K562 (cell line): ENCODE measurements around the gene TP53BP1. TPM values are rescaled to one million over a fixed set of nuclear protein-coding genes. Genes with fewer than 3 reads are reported as not detected.

ENCODE experiments used
- ADNP ChIP-seq: fragments of 200-800 bp; sonication (Bioruptor generic); IDR thresholded peaks from 2 replicates; pipeline ENCODE4 v1.6.1; 2016; ENCODE audit warnings: missing genetic modification characterization, missing compliant biosample characterization
- ATF6 ChIP-seq: sonication (generic); formaldehyde crosslinking; IDR thresholded peaks from 2 replicates; pipeline ENCODE4 v1.4.0; 2020; ENCODE audit warnings: mild to moderate bottlenecking, missing genetic modification reagents
- CBFA2T3 ChIP-seq: fragments of 450-650 bp; IDR thresholded peaks from 2 replicates; pipeline ENCODE4 v1.6.1; 2017
- ELF2 ChIP-seq: fragments of 250-450 bp; sonication (Bioruptor Pico); IDR thresholded peaks from 2 replicates; pipeline ENCODE4 v1.5.0; 2021; ENCODE audit warnings: mild to moderate bottlenecking
- HMG20A ChIP-seq: fragments of 450-650 bp; formaldehyde crosslinking; conservative IDR thresholded peaks from 2 replicates; pipeline ENCODE4 v1.4.0; 2020; ENCODE audit warnings: mild to moderate bottlenecking, mixed read lengths
- MTA3 ChIP-seq: fragments of 450-650 bp; formaldehyde crosslinking; IDR thresholded peaks from 2 replicates; pipeline ENCODE4 v1.6.1; 2017; ENCODE audit warnings: mild to moderate bottlenecking, borderline replicate concordance
- NR2C1 ChIP-seq, 2 experiments: fragments of 450-650 bp; IDR thresholded peaks; 2 replicates each; pipeline ENCODE4 v1.6.1; 2017; ENCODE audit warnings: mild to moderate bottlenecking in 2 of 2, antibody characterized with exemption in 1 of 2, inconsistent platforms in 1 of 2, missing compliant biosample characterization in 1 of 2, missing genetic modification characterization in 1 of 2
- PTBP1 ChIP-seq: fragments of 200-400 bp; formaldehyde crosslinking; IDR thresholded peaks from 2 replicates; pipeline ENCODE4 v1.6.1; 2017; ENCODE audit warnings: low read depth, low read length
- RUNX1 ChIP-seq: sonication (generic); IDR thresholded peaks from 2 replicates; pipeline ENCODE4 v1.6.1; 2016; ENCODE audit warnings: antibody characterized with exemption, low read depth
- SMAD4 ChIP-seq: fragments of 250-450 bp; sonication (Bioruptor Pico); conservative IDR thresholded peaks from 2 replicates; pipeline ENCODE4 v1.8.0; 2021; ENCODE audit warnings: inconsistent platforms, mild to moderate bottlenecking, moderate library complexity
- TAF15 ChIP-seq: fragments of 200-400 bp; formaldehyde crosslinking; IDR thresholded peaks from 2 replicates; pipeline ENCODE4 v1.6.1; 2017; ENCODE audit warnings: mild to moderate bottlenecking, low read depth, low read length, moderate library complexity
- TEAD4 ChIP-seq, 2 experiments: sonication (generic) in 1 of 2; formaldehyde crosslinking in 1 of 2; IDR thresholded peaks; 2 replicates each; pipeline versions ENCODE4 v1.6.1 to v1.8.0; 2012 to 2022; ENCODE audit warnings: borderline replicate concordance in 1 of 2, inconsistent platforms in 1 of 2, low read length in 1 of 2, mild to moderate bottlenecking in 1 of 2, missing genetic modification reagents in 1 of 2
- ZBED1 ChIP-seq: IDR thresholded peaks from 2 replicates; pipeline ENCODE4 v1.6.1; 2014
- ZNF3 ChIP-seq: fragments of 250-450 bp; sonication (Bioruptor Pico); IDR thresholded peaks from 2 replicates; pipeline ENCODE4 v1.5.0; 2021; ENCODE audit warnings: mild to moderate bottlenecking, moderate library complexity
- ZNF584 ChIP-seq: fragments of 200-800 bp; sonication (Bioruptor generic); IDR thresholded peaks from 2 replicates; pipeline ENCODE4 v1.6.1; 2016; ENCODE audit warnings: low read depth, mild to moderate bottlenecking, missing genetic modification characterization, missing compliant biosample characterization
- ZNF655 ChIP-seq: fragments of 250-450 bp; sonication (Bioruptor Pico); IDR thresholded peaks from 2 replicates; pipeline ENCODE4 v1.5.0; 2021
- ZNF668 ChIP-seq: fragments of 250-450 bp; sonication (Bioruptor Pico); IDR thresholded peaks from 2 replicates; pipeline ENCODE4 v1.8.0; 2022; ENCODE audit warnings: mild to moderate bottlenecking, inconsistent platforms
- ZNF717 ChIP-seq: fragments of 250-450 bp; sonication (Bioruptor Pico); IDR thresholded peaks from 2 replicates; pipeline ENCODE4 v1.5.0; 2021
- polyA plus RNA-seq, 8 experiments: library from polyadenylated mRNA; depleted of rRNA in 4 of 8; stranded (reverse) in 5 of 8; unstranded in 3 of 8; fragments of >200 nt; fragmentation: Nextera tagmentation in 2 of 8; fragmentation: Illumina TruSeq in 1 of 8; extraction: Ambion mirVana in 2 of 8; extraction: Trizol in 1 of 8; gene quantifications; 2 replicates each; pipeline versions ENCODE4 v1.2.1 to v1.2.3, GENCODE V29; 2011 to 2014; ENCODE audit warnings: inconsistent platforms in 1 of 8, missing spikeins in 1 of 8
- total RNA-seq, 7 experiments: library from RNA; depleted of rRNA in 6 of 7; stranded (reverse); fragments of >200 nt in 6 of 7; fragmentation: Illumina TruSeq in 2 of 7; extraction: Trizol in 2 of 7; gene quantifications; 2 replicates each; pipeline versions ENCODE4 v1.2.1 to v1.2.3, GENCODE V29; 2011 to 2021; ENCODE audit warnings: low replicate concordance in 1 of 7
- TF ChIP-seq, protein P1 (sequence below): fragments of 250-450 bp; sonication (Bioruptor Pico); IDR thresholded peaks from 2 replicates; pipeline ENCODE4 v1.9.0; 2021; ENCODE audit warnings: mild to moderate bottlenecking, inconsistent platforms
- TF ChIP-seq, protein P2 (sequence below): IDR thresholded peaks from 2 replicates; pipeline ENCODE4 v1.6.1; 2012; ENCODE audit warnings: low read depth, low read length, improper control_type of control experiment, borderline replicate concordance

The TP53BP1 gene
- total and polyA plus RNA-seq, 9 of the 15 experiments (the other 6 are each of a cell fraction or from before 2014, with no cell fraction given): 5.7 to 63.3 (median 30.9) TPM

- TF ChIP-seq ZNF655 (CRISPR knock-in tag) (no peak), ZNF584 (CRISPR knock-in tag) (no peak), SMAD4 (CRISPR knock-in tag) (no peak), ZNF717 (CRISPR knock-in tag) (no peak), NR2C1 (IDR thresholded peaks at IDR 0.05) (peak; percentile 53), NR2C1 (tag; IDR thresholded peaks at IDR 0.05) (no peak), ZBED1 (no peak; the same call in 1 of the 2 replicates), ELF2 (CRISPR knock-in tag) (0 out of 2 replicates have a peak, but pooled peaks have one; percentile 55), CBFA2T3 (peak; percentile 20), TAF15 (no peak), RUNX1 (0 out of 2 replicates have a peak, but pooled peaks have one; percentile 19), ZNF668 (CRISPR knock-in tag) (no peak), ADNP (tag) (no peak), TEAD4 (IDR thresholded peaks at IDR 0.05; ENCODE audit: low read length) (peak; percentile 40; the same call in 1 of the 2 replicates), TEAD4 (CRISPR knock-in tag; IDR thresholded peaks at IDR 0.05; ENCODE audit: borderline replicate concordance) (no peak), MTA3 (peak; percentile 61; the same call in 1 of the 2 replicates), PTBP1 (no peak), ATF6 (CRISPR knock-in tag) (0 out of 2 replicates have a peak, but pooled peaks have one; percentile 16), ZNF3 (CRISPR knock-in tag) (no peak), HMG20A (CRISPR knock-in tag) (no peak)
- TF ChIP-seq, protein P1, sequence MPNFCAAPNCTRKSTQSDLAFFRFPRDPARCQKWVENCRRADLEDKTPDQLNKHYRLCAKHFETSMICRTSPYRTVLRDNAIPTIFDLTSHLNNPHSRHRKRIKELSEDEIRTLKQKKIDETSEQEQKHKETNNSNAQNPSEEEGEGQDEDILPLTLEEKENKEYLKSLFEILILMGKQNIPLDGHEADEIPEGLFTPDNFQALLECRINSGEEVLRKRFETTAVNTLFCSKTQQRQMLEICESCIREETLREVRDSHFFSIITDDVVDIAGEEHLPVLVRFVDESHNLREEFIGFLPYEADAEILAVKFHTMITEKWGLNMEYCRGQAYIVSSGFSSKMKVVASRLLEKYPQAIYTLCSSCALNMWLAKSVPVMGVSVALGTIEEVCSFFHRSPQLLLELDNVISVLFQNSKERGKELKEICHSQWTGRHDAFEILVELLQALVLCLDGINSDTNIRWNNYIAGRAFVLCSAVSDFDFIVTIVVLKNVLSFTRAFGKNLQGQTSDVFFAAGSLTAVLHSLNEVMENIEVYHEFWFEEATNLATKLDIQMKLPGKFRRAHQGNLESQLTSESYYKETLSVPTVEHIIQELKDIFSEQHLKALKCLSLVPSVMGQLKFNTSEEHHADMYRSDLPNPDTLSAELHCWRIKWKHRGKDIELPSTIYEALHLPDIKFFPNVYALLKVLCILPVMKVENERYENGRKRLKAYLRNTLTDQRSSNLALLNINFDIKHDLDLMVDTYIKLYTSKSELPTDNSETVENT (CRISPR knock-in tag): peak; percentile 59; the same call in 1 of the 2 replicates
- TF ChIP-seq, protein P2, sequence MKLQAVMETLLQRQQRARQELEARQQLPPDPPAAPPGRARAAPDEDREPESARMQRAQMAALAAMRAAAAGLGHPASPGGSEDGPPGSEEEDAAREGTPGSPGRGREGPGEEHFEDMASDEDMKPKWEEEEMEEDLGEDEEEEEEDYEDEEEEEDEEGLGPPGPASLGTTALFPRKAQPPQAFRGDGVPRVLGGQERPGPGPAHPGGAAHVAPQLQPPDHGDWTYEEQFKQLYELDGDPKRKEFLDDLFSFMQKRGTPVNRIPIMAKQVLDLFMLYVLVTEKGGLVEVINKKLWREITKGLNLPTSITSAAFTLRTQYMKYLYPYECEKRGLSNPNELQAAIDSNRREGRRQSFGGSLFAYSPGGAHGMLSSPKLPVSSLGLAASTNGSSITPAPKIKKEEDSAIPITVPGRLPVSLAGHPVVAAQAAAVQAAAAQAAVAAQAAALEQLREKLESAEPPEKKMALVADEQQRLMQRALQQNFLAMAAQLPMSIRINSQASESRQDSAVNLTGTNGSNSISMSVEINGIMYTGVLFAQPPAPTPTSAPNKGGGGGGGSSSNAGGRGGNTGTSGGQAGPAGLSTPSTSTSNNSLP: no peak
Observed at GRCh38 chr15:43370975-43371974, 121.7 kb downstream of the TP53BP1 start, which contains the start of the genes TUBGCP4 and ZSCAN29 (continued).
